Measurements from ENCODE around the gene PDRG1.

Gene PDRG1

GRCh38 chr20:31933698-31934097 lies 18.1 kb downstream of the PDRG1 start:
- TF ChIP-seq SIN3A (IDR thresholded peaks at IDR 0.05; ENCODE audit: borderline replicate concordance, insufficient read depth, low read length) (no peak), POLR2AphosphoS5 (IDR thresholded peaks at IDR 0.05; ENCODE audit: low read depth, low read length) (no peak), TAF1 (IDR thresholded peaks at IDR 0.05; ENCODE audit: borderline replicate concordance, insufficient read depth, low read length) (no peak), REST (IDR thresholded peaks at IDR 0.05; ENCODE audit: insufficient read depth in 1 of 2, low read depth in 2 of 2, low read length in 2 of 2) (no peak), FOXP2 (optimal IDR thresholded peaks at IDR 0.05; ENCODE audit: borderline replicate concordance, extremely low read depth, extremely low read length, insufficient read depth) (no peak)

GRCh38 chr20:31930779-31931178 lies 21.1 kb downstream of the PDRG1 start:
- TF ChIP-seq SIN3A (IDR thresholded peaks at IDR 0.05; ENCODE audit: borderline replicate concordance, insufficient read depth, low read length), result no peak
- no peak for TF ChIP-seq REST (IDR thresholded peaks at IDR 0.05; ENCODE audit: insufficient read depth in 1 of 2, low read depth in 2 of 2, low read length in 2 of 2)
- no peak for TF ChIP-seq FOXP2 (optimal IDR thresholded peaks at IDR 0.05; ENCODE audit: borderline replicate concordance, extremely low read depth, extremely low read length, insufficient read depth)
- TF ChIP-seq POLR2AphosphoS5 (IDR thresholded peaks at IDR 0.05; ENCODE audit: low read depth, low read length), result no peak

GRCh38 chr20:31927627-31928159 lies 24.2 kb downstream of the PDRG1 start:
- TF ChIP-seq FOXP2 (optimal IDR thresholded peaks at IDR 0.05; ENCODE audit: borderline replicate concordance, extremely low read depth, extremely low read length, insufficient read depth) (no peak), SIN3A (IDR thresholded peaks at IDR 0.05; ENCODE audit: borderline replicate concordance, insufficient read depth, low read length) (no peak), TAF1 (IDR thresholded peaks at IDR 0.05; ENCODE audit: borderline replicate concordance, insufficient read depth, low read length) (no peak)

GRCh38 chr20:31926493-31926892 lies 25.4 kb downstream of the PDRG1 start:
- no peak for TF ChIP-seq FOXP2 (optimal IDR thresholded peaks at IDR 0.05; ENCODE audit: borderline replicate concordance, extremely low read depth, extremely low read length, insufficient read depth)
- no peak for TF ChIP-seq POLR2AphosphoS5 (IDR thresholded peaks at IDR 0.05; ENCODE audit: low read depth, low read length)
- no peak for TF ChIP-seq TAF1 (IDR thresholded peaks at IDR 0.05; ENCODE audit: borderline replicate concordance, insufficient read depth, low read length)
- no peak for TF ChIP-seq REST (IDR thresholded peaks at IDR 0.05; ENCODE audit: insufficient read depth in 1 of 2, low read depth in 2 of 2, low read length in 2 of 2)
- no peak for TF ChIP-seq SIN3A (IDR thresholded peaks at IDR 0.05; ENCODE audit: borderline replicate concordance, insufficient read depth, low read length)

- TF ChIP-seq REST (IDR thresholded peaks at IDR 0.05; ENCODE audit: insufficient read depth in 1 of 2, low read depth in 2 of 2, low read length in 2 of 2) (no peak), SIN3A (IDR thresholded peaks at IDR 0.05; ENCODE audit: borderline replicate concordance, insufficient read depth, low read length) (no peak), POLR2AphosphoS5 (IDR thresholded peaks at IDR 0.05; ENCODE audit: low read depth, low read length) (no peak), FOXP2 (optimal IDR thresholded peaks at IDR 0.05; ENCODE audit: borderline replicate concordance, extremely low read depth, extremely low read length, insufficient read depth) (no peak), TAF1 (IDR thresholded peaks at IDR 0.05; ENCODE audit: borderline replicate concordance, insufficient read depth, low read length) (no peak)
These were observed 26.2 kb downstream of the PDRG1 start for GRCh38 chr20:31925631-31926030.
